Psoas muscle (tissue), 8 donors: ENCODE measurements around the gene HTT-AS. TPM values are rescaled to one million over a fixed set of nuclear protein-coding genes. Genes with fewer than 3 reads are reported as not detected.

ENCODE experiments used
- ATAC-seq, 4 donors: fragments of 200-7000 bp; cut with Tn5 transposase; one replicate each; pipeline ENCODE4 v1.9.1; 2020; ENCODE audit warnings: moderate library complexity in 3 of 4, mild to moderate bottlenecking in 2 of 4
- DNase-seq, 2 donors: peaks; one replicate each; pipeline ENCODE4 v3.0.0-alpha.2; 2020
- H3K27ac ChIP-seq: fragments of 200-600 bp; one replicate; pipeline ENCODE4 v1.8.0; 2022
- H3K27me3 ChIP-seq, 3 donors: fragments of 200-600 bp in 1 of 3; one replicate each; pipeline versions ENCODE4 v1.6.1 to v1.8.0; 2013 to 2022; ENCODE audit warnings: low read length in 2 of 3, mild to moderate bottlenecking in 2 of 3, moderate library complexity in 1 of 3; ENCODE audit not compliant: insufficient read depth in 3 of 3
- H3K36me3 ChIP-seq, 2 donors: fragments of 200-600 bp in 1 of 2; one replicate each; pipeline versions ENCODE4 v1.6.1 to v1.8.0; 2013 to 2022; ENCODE audit warnings: low read depth in 1 of 2, mild to moderate bottlenecking in 1 of 2, moderate library complexity in 1 of 2; ENCODE audit not compliant: insufficient read depth in 1 of 2
- H3K4me1 ChIP-seq: fragments of 200-600 bp; one replicate; pipeline ENCODE4 v1.8.0; 2022
- H3K4me3 ChIP-seq: fragments of 200-600 bp; one replicate; pipeline ENCODE4 v1.8.0; 2022; ENCODE audit warnings: mild to moderate bottlenecking
- H3K9me3 ChIP-seq: fragments of 200-600 bp; one replicate; pipeline ENCODE4 v1.8.0; 2022
- WGBS, 3 donors: extraction: QIAGEN DNeasy Blood & Tissue Kit; methylation state at CpG; one replicate each; pipeline versions ENCODE4 v1.1.6 to v1.1.7; 2013; 5-methylcytosine and 5-hydroxymethylcytosine counted together
- intact Hi-C, 2 donors: fragments of 100-400 bp; cut with DNase I; formaldehyde crosslinking; loops; one replicate each; pipeline versions ENCODE4 v1.11.0 to v1.14.2; 2022
- polyA plus RNA-seq, 3 donors: library from polyadenylated mRNA; stranded (reverse); fragments of 200-250 nt; gene quantifications; one replicate each; pipeline ENCODE4 v1.2.3, GENCODE V29; 2013
- total RNA-seq, 4 donors: library from RNA; stranded (reverse); fragmentation: NEBNext Ultra II Directional in 2 of 4; extraction: Animal tissue kit (Norgen Biotek cat#: 25700) in 2 of 4; gene quantifications; one replicate each; pipeline versions ENCODE4 v1.2.1 to v1.2.4, GENCODE V29; 2021 to 2023
- TF ChIP-seq, protein P1 (sequence below): fragments of 200-600 bp; IDR thresholded peaks from one replicate; pipeline ENCODE4 v1.8.0; 2022; ENCODE audit warnings: antibody characterized with exemption
- donor health status: healthy with polysubstance abuse.
- donor health status: DM: no; HTN: no; CAD: no; lungs with moderate emphysema.
- donor health status: Bipolar disorder and iron deficiency.
- donor health status: healthy.
- donor health status: DM: yes; HTN: yes; CAD: no.
- donor health status: DM: no; HTN: no; CAD: no.
- donor health status: DM: no; HTN: no; CAD: no.
- donor health status: DM: yes; HTN: yes; CAD: no.

HTT-AS gene
- total and polyA plus RNA-seq, 7 donors: not detected

DNA sequence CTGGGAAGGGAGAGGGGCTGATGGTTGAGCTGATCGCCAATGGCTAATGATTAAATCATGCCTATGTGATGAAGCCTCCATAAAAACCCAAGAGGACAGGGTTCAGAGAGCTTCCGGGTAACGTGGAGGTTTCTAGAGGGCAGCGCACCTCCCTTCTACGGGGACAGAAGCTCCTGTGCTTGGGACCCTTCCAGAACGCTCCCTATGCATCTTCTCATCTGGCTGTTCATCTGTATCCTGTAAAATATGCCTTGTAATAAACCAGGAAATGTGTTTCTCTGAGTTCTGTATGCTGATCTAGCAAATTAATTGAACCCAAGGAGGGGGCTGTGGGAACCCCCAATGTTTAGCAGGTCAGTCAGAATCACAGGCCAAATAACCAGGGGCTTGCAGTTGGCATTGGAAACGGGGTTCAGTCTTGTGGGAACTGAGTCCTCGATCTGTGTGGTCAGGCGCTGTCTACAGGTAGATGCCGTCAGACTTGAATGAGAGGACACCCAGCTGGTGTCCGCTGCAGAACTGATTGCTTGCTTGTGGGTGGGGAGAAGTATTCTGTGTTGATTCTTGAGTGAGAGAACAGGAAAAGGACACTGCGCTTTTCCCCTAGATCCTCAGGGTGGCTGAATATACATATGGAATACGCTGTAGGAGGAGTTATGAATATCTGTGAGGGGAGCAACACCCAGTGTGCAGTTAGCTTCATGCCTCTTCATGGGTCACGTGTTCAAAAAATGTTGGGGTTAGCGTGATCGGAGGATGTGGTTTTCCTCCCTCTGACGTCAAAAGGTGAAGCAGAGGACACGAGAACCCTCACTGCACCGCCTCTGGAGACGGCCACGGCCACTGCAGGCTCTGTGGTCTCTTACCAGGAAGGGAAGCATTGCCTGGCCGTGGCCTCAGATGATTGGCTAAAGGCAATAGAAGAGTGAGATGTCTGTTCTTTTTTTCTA lies 29.2 kb downstream of the HTT-AS start:
- no peak overlapping the region for H3K27ac ChIP-seq
- DNase-seq (peak; percentile 38 to 78), ATAC-seq (no peak)
- H3K27me3 ChIP-seq: no peaks in the 10 kb centered on the region
- no peaks in the 10 kb centered on the region for H3K9me3 ChIP-seq
- no peak overlapping the region for H3K4me3 ChIP-seq
- TF ChIP-seq, protein P1, sequence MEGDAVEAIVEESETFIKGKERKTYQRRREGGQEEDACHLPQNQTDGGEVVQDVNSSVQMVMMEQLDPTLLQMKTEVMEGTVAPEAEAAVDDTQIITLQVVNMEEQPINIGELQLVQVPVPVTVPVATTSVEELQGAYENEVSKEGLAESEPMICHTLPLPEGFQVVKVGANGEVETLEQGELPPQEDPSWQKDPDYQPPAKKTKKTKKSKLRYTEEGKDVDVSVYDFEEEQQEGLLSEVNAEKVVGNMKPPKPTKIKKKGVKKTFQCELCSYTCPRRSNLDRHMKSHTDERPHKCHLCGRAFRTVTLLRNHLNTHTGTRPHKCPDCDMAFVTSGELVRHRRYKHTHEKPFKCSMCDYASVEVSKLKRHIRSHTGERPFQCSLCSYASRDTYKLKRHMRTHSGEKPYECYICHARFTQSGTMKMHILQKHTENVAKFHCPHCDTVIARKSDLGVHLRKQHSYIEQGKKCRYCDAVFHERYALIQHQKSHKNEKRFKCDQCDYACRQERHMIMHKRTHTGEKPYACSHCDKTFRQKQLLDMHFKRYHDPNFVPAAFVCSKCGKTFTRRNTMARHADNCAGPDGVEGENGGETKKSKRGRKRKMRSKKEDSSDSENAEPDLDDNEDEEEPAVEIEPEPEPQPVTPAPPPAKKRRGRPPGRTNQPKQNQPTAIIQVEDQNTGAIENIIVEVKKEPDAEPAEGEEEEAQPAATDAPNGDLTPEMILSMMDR: no peak
- no peaks in the 10 kb centered on the region for H3K36me3 ChIP-seq
- 80 to 85% (median 83%) methylated on average over 22 of the region's 22 CpGs for WGBS, 3 donors
- peaks cover 3% of the 10 kb centered on the region for H3K4me1 ChIP-seq
- intact Hi-C loops: loop anchor here in 1 of 2 donors (5.0 kb wide), 1 partner anchor 78 kb away; no protein-coding TSS in a partner anchor

DNA sequence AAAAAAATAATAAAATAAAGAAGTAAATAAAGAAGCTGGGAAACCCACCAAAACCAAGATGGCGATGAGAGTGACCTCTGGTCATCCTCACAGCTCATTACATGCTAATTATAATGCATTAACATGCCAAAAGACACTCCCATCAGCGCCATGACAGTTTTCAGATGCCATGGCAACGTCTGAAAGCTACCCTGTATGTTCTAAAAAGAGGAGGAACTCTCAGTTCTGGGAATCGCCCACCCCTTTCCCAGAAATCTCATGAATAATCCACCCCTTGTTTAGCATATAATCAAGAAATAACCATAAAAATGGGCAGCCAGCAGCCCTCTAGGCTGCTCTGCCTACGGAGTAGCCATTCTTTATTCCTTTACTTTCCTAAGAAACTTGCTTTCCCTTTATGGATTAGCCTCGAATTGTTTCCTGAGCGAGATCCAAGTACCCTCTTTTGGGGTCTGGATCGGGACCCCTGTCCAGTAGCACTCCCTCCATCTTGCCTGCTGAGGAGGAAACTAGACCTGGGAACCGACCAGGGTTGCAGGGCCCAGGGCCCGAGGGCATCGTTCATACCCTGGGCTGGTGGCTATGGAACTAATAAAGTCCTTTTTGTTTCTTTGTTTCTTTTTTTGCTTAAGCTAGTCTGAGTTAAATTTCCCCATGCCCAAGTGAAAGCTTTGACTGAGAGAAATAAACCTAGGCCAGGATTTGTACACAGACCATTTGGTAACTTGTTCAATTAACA lies 30.9 kb downstream of the HTT-AS start:
- WGBS, 3 donors: 85 to 89% (median 87%) methylated on average over 11 of the region's 11 CpGs
- no peaks in the 10 kb centered on the region for H3K9me3 ChIP-seq
- intact Hi-C loops: loop anchor here in 1 of 2 donors (5.0 kb wide), 1 partner anchor 76 kb away; no protein-coding TSS in a partner anchor

DNA sequence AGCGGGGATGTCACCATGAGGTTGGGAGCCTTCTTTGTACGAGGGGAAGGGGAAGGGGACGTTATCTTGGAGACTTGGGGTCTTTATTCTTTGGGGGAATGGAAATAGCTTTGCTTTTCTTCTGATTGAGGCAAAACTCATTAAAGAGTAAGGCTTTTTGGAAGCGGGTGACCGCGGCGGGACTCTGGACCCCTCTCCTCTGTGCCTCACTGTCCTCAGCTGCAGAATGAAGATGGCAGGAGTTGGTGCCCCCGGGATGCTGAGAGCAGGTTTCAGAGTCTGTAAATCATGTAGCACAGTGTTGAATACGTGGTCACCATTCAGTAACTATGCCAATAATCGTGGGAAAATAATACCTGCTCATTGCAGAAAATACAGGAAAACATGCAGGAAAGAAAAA lies 32.1 kb downstream of the HTT-AS start:
- no peak for DNase-seq
- Histone ChIP-seq H3K9me3 (no peaks in the 10 kb centered on the region), H3K4me3 (peak overlapping the region; percentile 75), H3K4me1 (peaks cover 8% of the 10 kb centered on the region), H3K27ac (peak overlapping the region; percentile 81), H3K27me3 (no peaks in the 10 kb centered on the region), H3K36me3 (no peaks in the 10 kb centered on the region)
- 25 to 37% (median 31%) methylated on average over 10 of the region's 10 CpGs for WGBS, 3 donors
- TF ChIP-seq, protein P1: no peak
- ATAC-seq: no peak
- intact Hi-C loops: loop anchor here in 1 of 2 donors (5.0 kb wide), 1 partner anchor 75 kb away; no protein-coding TSS in a partner anchor

More for the DNA sequence above, 30.9 kb downstream of the HTT-AS start:
- no peak overlapping the region for H3K27ac ChIP-seq
- no peaks in the 10 kb centered on the region for H3K27me3 ChIP-seq
- TF ChIP-seq, protein P1: no peak
- ATAC-seq: no peak
- peaks cover 3% of the 10 kb centered on the region for H3K4me1 ChIP-seq
- no peaks in the 10 kb centered on the region for H3K36me3 ChIP-seq
- DNase-seq: no peak
- H3K4me3 ChIP-seq: no peak overlapping the region

DNA sequence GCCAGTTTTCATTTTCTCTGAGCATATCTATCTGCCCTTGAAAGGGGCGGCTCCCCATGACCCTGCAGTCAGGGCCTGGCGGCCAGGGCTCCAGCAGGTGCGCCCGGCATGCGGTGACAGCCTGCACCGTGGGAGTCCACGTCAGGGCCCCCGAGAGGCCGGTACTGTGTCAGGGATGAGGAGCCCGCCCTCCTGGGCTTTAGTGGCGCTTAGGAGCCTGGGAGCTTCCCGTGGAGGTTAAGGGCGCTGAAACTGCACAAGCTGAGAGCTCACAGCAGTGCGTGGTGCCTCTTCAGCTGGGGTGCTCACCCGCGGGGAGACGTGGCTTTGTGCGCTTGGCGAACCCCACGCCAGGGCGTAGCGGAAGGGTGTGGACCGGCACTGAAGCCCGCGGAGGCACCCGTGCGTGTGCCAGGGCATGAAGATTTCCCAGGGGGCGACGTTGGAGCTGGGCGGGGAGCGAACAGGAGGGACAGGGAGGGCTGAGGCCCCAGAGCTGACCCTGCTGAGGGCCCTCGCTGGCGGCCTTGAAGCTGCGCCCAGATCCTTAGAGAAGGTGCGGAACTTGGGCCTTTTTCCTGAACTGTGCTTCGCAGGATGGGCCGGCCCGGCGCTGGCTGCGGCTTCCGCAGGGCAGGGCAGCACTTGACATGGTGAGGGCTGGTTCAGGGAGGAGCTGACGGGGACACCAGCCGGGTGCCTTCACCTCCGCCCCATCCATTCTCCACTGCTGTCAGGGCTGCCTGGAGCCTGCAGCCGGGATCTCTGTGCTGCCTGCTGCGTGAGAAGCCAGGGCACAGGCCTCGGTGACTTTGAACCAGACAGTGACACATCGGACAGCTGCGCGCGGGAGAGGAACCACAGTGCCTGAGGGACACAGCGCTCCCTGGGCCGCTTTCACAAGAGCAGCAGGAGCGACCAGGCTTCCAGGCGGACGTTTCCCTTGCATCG lies 32.9 kb downstream of the HTT-AS start:
- 7 to 18% (median 17%) methylated on average over 56 to 57 of the region's 57 CpGs for WGBS, 3 donors
- intact Hi-C loops: loop anchor here in 1 of 2 donors (5.0 kb wide), 1 partner anchor 74 kb away; no protein-coding TSS in a partner anchor

More for the DNA sequence above, 32.9 kb downstream of the HTT-AS start:
- Histone ChIP-seq H3K4me3 (peak overlapping the region; percentile 75), H3K27ac (peak overlapping the region; percentile 81), H3K27me3 (no peaks in the 10 kb centered on the region), H3K36me3 (no peaks in the 10 kb centered on the region), H3K9me3 (no peaks in the 10 kb centered on the region), H3K4me1 (peaks cover 8% of the 10 kb centered on the region)
- DNase-seq (peak; percentile 86 to 94), ATAC-seq (peak; percentile 93 to 95 (median 94))
- TF ChIP-seq, protein P1: no peak
